Measurements from ENCODE around the gene ARGFX.
"Not testable (repeated sequence)": the region's sequence is repeated elsewhere in the genome, so short reads cannot be mapped to it uniquely, and the experiment has no call there.

Gene ARGFX

GRCh38 chr3:121595765-121596406 is 28.1 kb downstream of the ARGFX start:
- TF ChIP-seq ZNF8 (CRISPR knock-in tag; IDR thresholded peaks at IDR 0.05), result no peak
- TF ChIP-seq ISL1 (CRISPR knock-in tag; IDR thresholded peaks at IDR 0.05), result no peak
- TF ChIP-seq ESRRG (CRISPR knock-in tag; IDR thresholded peaks at IDR 0.05), result no peak
- no peak for TF ChIP-seq ZFP3 (CRISPR knock-in tag; IDR thresholded peaks at IDR 0.05)
- TF ChIP-seq TCF4 (CRISPR knock-in tag; IDR thresholded peaks at IDR 0.05; ENCODE audit: borderline replicate concordance), result no peak
- no peak for TF ChIP-seq OSR1 (CRISPR knock-in tag; IDR thresholded peaks at IDR 0.05)
- ATAC-seq, result no peak

DNA sequence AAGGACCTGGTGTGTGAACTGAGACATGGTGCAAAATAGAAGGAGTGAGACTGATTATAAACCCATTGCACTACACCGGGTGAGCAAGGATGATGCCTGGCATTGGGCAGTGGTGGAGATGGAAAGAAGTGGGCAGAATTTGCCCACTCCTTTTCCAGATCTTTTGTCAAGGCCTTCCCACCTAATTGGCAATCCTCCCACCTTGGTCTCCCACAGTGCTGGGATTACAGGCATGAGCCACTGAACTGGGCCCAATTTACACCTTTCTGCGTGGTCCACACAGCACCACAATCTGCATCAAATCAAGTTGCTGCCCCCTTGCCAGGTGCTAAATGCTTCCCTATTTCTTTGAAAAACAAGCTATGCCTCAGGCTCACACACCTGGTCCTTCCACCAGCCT is 30.8 kb downstream of the ARGFX start:
- TF ChIP-seq PPARA (CRISPR knock-in tag; IDR thresholded peaks at IDR 0.05; ENCODE audit: borderline replicate concordance) (no peak), ARNTL (CRISPR knock-in tag; IDR thresholded peaks at IDR 0.05; ENCODE audit: borderline replicate concordance, low read depth) (no peak), PATZ1 (CRISPR knock-in tag; IDR thresholded peaks at IDR 0.05; ENCODE audit: borderline replicate concordance) (no peak), CSDC2 (CRISPR knock-in tag; IDR thresholded peaks at IDR 0.05) (no peak), TOX (CRISPR knock-in tag; IDR thresholded peaks at IDR 0.05; ENCODE audit: borderline replicate concordance) (no peak), OSR1 (CRISPR knock-in tag; IDR thresholded peaks at IDR 0.05) (no peak), CREB5 (CRISPR knock-in tag; IDR thresholded peaks at IDR 0.05; ENCODE audit: low read depth) (no peak), ZFP30 (CRISPR knock-in tag; IDR thresholded peaks at IDR 0.05) (no peak), BACH2 (CRISPR knock-in tag; IDR thresholded peaks at IDR 0.05; ENCODE audit: borderline replicate concordance) (no peak), ZNF70 (CRISPR knock-in tag; IDR thresholded peaks at IDR 0.05) (no peak)
- ATAC-seq, result no peak

DNA sequence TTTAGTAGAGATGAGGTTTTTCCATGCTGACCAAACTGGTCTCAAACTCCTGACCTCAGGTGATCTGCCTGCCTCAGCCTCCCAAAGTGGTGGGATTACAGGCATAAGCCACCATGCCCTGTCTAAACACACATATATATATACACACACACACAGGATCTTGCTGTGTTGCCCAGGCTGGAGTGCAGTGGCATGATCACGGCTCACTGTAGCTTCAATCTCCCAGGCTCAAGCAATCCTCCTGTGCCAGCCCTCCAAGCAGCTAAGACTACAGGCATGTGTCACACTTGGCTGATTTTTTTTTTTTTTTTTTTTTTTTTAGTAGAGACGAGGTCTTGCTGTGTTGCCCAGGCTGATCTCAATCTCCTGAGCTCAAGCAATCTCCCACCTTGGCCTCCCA is 32.2 kb downstream of the ARGFX start:
- ATAC-seq, result not testable (repeated sequence)

DNA sequence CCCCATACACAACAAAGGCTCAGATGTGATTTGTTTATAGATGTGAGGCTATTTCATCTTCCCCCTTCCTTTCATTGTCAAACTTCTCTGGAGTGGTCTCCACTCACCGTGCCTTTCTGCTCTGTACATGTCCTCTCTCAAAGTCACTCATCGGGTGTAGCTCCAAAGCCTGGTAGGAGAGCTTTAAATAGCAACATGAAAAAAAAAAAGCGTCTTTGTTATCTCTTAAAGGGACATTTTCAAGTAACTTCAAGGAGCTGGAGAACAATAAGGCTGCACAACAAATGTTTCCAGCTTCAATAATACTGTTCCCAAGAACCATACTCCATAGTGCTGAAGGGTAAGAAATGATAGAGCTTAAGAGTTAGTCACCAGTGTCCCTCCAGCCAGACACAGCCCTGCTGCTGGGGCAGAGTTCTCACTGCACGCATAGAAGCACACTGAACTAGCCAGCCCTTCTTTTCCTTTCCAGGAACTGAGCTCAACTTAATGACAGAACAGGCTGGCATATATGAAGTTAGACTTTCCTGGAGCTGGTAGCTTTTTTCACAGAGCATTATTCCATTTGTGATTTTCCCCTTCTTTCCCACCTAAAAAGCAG is 33.6 kb downstream of the ARGFX start:
- TF ChIP-seq SNAI2 (CRISPR knock-in tag; IDR thresholded peaks at IDR 0.05) (no peak), CREB5 (CRISPR knock-in tag; IDR thresholded peaks at IDR 0.05; ENCODE audit: low read depth) (no peak), ZFP3 (CRISPR knock-in tag; IDR thresholded peaks at IDR 0.05) (no peak), ISL1 (CRISPR knock-in tag; IDR thresholded peaks at IDR 0.05) (no peak), ZNF8 (CRISPR knock-in tag; IDR thresholded peaks at IDR 0.05) (no peak), TOX (CRISPR knock-in tag; IDR thresholded peaks at IDR 0.05; ENCODE audit: borderline replicate concordance) (no peak), PPARA (CRISPR knock-in tag; IDR thresholded peaks at IDR 0.05; ENCODE audit: borderline replicate concordance) (no peak), ESRRG (CRISPR knock-in tag; IDR thresholded peaks at IDR 0.05) (no peak), CSDC2 (CRISPR knock-in tag; IDR thresholded peaks at IDR 0.05) (no peak), ZC3H10 (CRISPR knock-in tag; IDR thresholded peaks at IDR 0.05) (no peak), GLIS3 (CRISPR knock-in tag; IDR thresholded peaks at IDR 0.05) (no peak), PATZ1 (CRISPR knock-in tag; IDR thresholded peaks at IDR 0.05; ENCODE audit: borderline replicate concordance) (no peak), ARNTL (CRISPR knock-in tag; IDR thresholded peaks at IDR 0.05; ENCODE audit: borderline replicate concordance, low read depth) (no peak)
- TF ChIP-seq, protein P1, sequence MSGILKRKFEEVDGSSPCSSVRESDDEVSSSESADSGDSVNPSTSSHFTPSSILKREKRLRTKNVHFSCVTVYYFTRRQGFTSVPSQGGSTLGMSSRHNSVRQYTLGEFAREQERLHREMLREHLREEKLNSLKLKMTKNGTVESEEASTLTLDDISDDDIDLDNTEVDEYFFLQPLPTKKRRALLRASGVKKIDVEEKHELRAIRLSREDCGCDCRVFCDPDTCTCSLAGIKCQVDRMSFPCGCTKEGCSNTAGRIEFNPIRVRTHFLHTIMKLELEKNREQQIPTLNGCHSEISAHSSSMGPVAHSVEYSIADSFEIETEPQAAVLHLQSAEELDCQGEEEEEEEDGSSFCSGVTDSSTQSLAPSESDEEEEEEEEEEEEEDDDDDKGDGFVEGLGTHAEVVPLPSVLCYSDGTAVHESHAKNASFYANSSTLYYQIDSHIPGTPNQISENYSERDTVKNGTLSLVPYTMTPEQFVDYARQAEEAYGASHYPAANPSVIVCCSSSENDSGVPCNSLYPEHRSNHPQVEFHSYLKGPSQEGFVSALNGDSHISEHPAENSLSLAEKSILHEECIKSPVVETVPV (CRISPR knock-in tag; IDR thresholded peaks at IDR 0.05), result no peak
- TF ChIP-seq, protein P2, sequence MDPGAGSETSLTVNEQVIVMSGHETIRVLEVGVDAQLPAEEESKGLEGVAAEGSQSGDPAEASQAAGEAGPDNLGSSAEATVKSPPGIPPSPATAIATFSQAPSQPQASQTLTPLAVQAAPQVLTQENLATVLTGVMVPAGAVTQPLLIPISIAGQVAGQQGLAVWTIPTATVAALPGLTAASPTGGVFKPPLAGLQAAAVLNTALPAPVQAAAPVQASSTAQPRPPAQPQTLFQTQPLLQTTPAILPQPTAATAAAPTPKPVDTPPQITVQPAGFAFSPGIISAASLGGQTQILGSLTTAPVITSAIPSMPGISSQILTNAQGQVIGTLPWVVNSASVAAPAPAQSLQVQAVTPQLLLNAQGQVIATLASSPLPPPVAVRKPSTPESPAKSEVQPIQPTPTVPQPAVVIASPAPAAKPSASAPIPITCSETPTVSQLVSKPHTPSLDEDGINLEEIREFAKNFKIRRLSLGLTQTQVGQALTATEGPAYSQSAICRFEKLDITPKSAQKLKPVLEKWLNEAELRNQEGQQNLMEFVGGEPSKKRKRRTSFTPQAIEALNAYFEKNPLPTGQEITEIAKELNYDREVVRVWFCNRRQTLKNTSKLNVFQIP (CRISPR knock-in tag; IDR thresholded peaks at IDR 0.05; ENCODE audit: borderline replicate concordance, low read depth), result no peak
- ATAC-seq, result no peak

Measured in SK-N-SH treated with all-trans-retinoic acid at 6 μM for 48 hours (cell line).